Measurements from ENCODE around the gene MAD1L1.

MAD1L1 gene

GRCh38 chr7:1873421-1873820 lies 359.3 kb downstream of the MAD1L1 start:
- Histone ChIP-seq H3K27ac (ENCODE audit: low read length) (no peak overlapping the region), H3K36me3 (ENCODE audit: insufficient read depth, low read depth, low read length) (no peaks in the 10 kb centered on the region), H3K9ac (ENCODE audit: low read depth, low read length) (no peak overlapping the region), H3K4me1 (ENCODE audit: insufficient read depth, low read length) (peaks cover 3% of the 10 kb centered on the region; the same call in 1 of the 2 replicates), H3K9me3 (ENCODE audit: insufficient read depth, low read depth, low read length) (peaks cover 7% of the 10 kb centered on the region), H3K4me3 (ENCODE audit: low read length) (no peak overlapping the region), H3K27me3 (ENCODE audit: insufficient read depth, low read length) (no peaks in the 10 kb centered on the region)

GRCh38 chr7:1873070-1873405 lies 359.7 kb downstream of the MAD1L1 start:
- Histone ChIP-seq H3K4me1 (ENCODE audit: insufficient read depth, low read length) (peaks cover 3% of the 10 kb centered on the region; the same call in 1 of the 2 replicates), H3K27me3 (ENCODE audit: insufficient read depth, low read length) (no peaks in the 10 kb centered on the region), H3K9ac (ENCODE audit: low read depth, low read length) (no peak overlapping the region), H3K36me3 (ENCODE audit: insufficient read depth, low read depth, low read length) (no peaks in the 10 kb centered on the region), H3K9me3 (ENCODE audit: insufficient read depth, low read depth, low read length) (peaks cover 5% of the 10 kb centered on the region), H3K4me3 (ENCODE audit: low read length) (no peak overlapping the region), H3K27ac (ENCODE audit: low read length) (no peak overlapping the region)

- Histone ChIP-seq H3K4me1 (ENCODE audit: insufficient read depth, low read length) (peaks cover 3% of the 10 kb centered on the region; the same call in 1 of the 2 replicates), H3K27me3 (ENCODE audit: insufficient read depth, low read length) (no peaks in the 10 kb centered on the region), H3K4me3 (ENCODE audit: low read length) (no peak overlapping the region), H3K27ac (ENCODE audit: low read length) (no peak overlapping the region), H3K9me3 (ENCODE audit: insufficient read depth, low read depth, low read length) (no peaks in the 10 kb centered on the region), H3K36me3 (ENCODE audit: insufficient read depth, low read depth, low read length) (no peaks in the 10 kb centered on the region), H3K9ac (ENCODE audit: low read depth, low read length) (no peak overlapping the region)
These were observed 360.3 kb downstream of the MAD1L1 start for GRCh38 chr7:1872191-1873069.

- H3K4me3 ChIP-seq (ENCODE audit: low read length): no peak overlapping the region
- no peak overlapping the region for H3K27ac ChIP-seq (ENCODE audit: low read length)
- no peaks in the 10 kb centered on the region for H3K36me3 ChIP-seq (ENCODE audit: insufficient read depth, low read depth, low read length)
- no peaks in the 10 kb centered on the region for H3K9me3 ChIP-seq (ENCODE audit: insufficient read depth, low read depth, low read length)
- H3K4me1 ChIP-seq (ENCODE audit: insufficient read depth, low read length): no peaks in the 10 kb centered on the region; the same call in 1 of the 2 replicates
- no peaks in the 10 kb centered on the region for H3K27me3 ChIP-seq (ENCODE audit: insufficient read depth, low read length)
- H3K9ac ChIP-seq (ENCODE audit: low read depth, low read length): no peak overlapping the region
These were observed 363.2 kb downstream of the MAD1L1 start for GRCh38 chr7:1869452-1870130.

- H3K9me3 ChIP-seq (ENCODE audit: insufficient read depth, low read depth, low read length): no peaks in the 10 kb centered on the region
- no peak overlapping the region for H3K27ac ChIP-seq (ENCODE audit: low read length)
- no peaks in the 10 kb centered on the region for H3K36me3 ChIP-seq (ENCODE audit: insufficient read depth, low read depth, low read length)
These were observed 364.1 kb downstream of the MAD1L1 start for GRCh38 chr7:1868516-1869165.

GRCh38 chr7:1867370-1868260 lies 365.1 kb downstream of the MAD1L1 start:
- Histone ChIP-seq H3K27ac (ENCODE audit: low read length) (no peak overlapping the region), H3K9ac (ENCODE audit: low read depth, low read length) (no peak overlapping the region), H3K36me3 (ENCODE audit: insufficient read depth, low read depth, low read length) (no peaks in the 10 kb centered on the region), H3K27me3 (ENCODE audit: insufficient read depth, low read length) (no peaks in the 10 kb centered on the region), H3K4me1 (ENCODE audit: insufficient read depth, low read length) (peaks cover 7% of the 10 kb centered on the region; the same call in 1 of the 2 replicates), H3K9me3 (ENCODE audit: insufficient read depth, low read depth, low read length) (no peaks in the 10 kb centered on the region), H3K4me3 (ENCODE audit: low read length) (no peak overlapping the region)

More at GRCh38 chr7:1868516-1869165, 364.1 kb downstream of the MAD1L1 start:
- Histone ChIP-seq H3K9ac (ENCODE audit: low read depth, low read length) (no peak overlapping the region), H3K4me1 (ENCODE audit: insufficient read depth, low read length) (peaks cover 7% of the 10 kb centered on the region; the same call in 1 of the 2 replicates), H3K4me3 (ENCODE audit: low read length) (no peak overlapping the region), H3K27me3 (ENCODE audit: insufficient read depth, low read length) (no peaks in the 10 kb centered on the region)

- peaks cover 7% of the 10 kb centered on the region; the same call in 1 of the 2 replicates for H3K4me1 ChIP-seq (ENCODE audit: insufficient read depth, low read length)
- no peak overlapping the region for H3K9ac ChIP-seq (ENCODE audit: low read depth, low read length)
- H3K27me3 ChIP-seq (ENCODE audit: insufficient read depth, low read length): no peaks in the 10 kb centered on the region
- H3K27ac ChIP-seq (ENCODE audit: low read length): no peak overlapping the region
- no peaks in the 10 kb centered on the region for H3K9me3 ChIP-seq (ENCODE audit: insufficient read depth, low read depth, low read length)
- H3K4me3 ChIP-seq (ENCODE audit: low read length): no peak overlapping the region
- H3K36me3 ChIP-seq (ENCODE audit: insufficient read depth, low read depth, low read length): no peaks in the 10 kb centered on the region
These were observed 366.1 kb downstream of the MAD1L1 start for GRCh38 chr7:1866601-1867000.

- H3K9ac ChIP-seq (ENCODE audit: low read depth, low read length): no peak overlapping the region
- H3K36me3 ChIP-seq (ENCODE audit: insufficient read depth, low read depth, low read length): no peaks in the 10 kb centered on the region
- H3K4me1 ChIP-seq (ENCODE audit: insufficient read depth, low read length): peaks cover 7% of the 10 kb centered on the region; the same call in 1 of the 2 replicates
- H3K27ac ChIP-seq (ENCODE audit: low read length): no peak overlapping the region
- H3K9me3 ChIP-seq (ENCODE audit: insufficient read depth, low read depth, low read length): no peaks in the 10 kb centered on the region
- no peaks in the 10 kb centered on the region for H3K27me3 ChIP-seq (ENCODE audit: insufficient read depth, low read length)
- H3K4me3 ChIP-seq (ENCODE audit: low read length): no peak overlapping the region
These were observed 367.0 kb downstream of the MAD1L1 start for GRCh38 chr7:1865571-1866255.

GRCh38 chr7:1865000-1865555 lies 367.7 kb downstream of the MAD1L1 start:
- Histone ChIP-seq H3K36me3 (ENCODE audit: insufficient read depth, low read depth, low read length) (no peaks in the 10 kb centered on the region), H3K27me3 (ENCODE audit: insufficient read depth, low read length) (no peaks in the 10 kb centered on the region), H3K9me3 (ENCODE audit: insufficient read depth, low read depth, low read length) (no peaks in the 10 kb centered on the region)

GRCh38 chr7:1864161-1864940 lies 368.4 kb downstream of the MAD1L1 start:
- Histone ChIP-seq H3K4me1 (ENCODE audit: insufficient read depth, low read length) (peaks cover 7% of the 10 kb centered on the region; the same call in 1 of the 2 replicates), H3K27me3 (ENCODE audit: insufficient read depth, low read length) (no peaks in the 10 kb centered on the region), H3K9ac (ENCODE audit: low read depth, low read length) (no peak overlapping the region), H3K9me3 (ENCODE audit: insufficient read depth, low read depth, low read length) (no peaks in the 10 kb centered on the region), H3K4me3 (ENCODE audit: low read length) (no peak overlapping the region), H3K27ac (ENCODE audit: low read length) (no peak overlapping the region), H3K36me3 (ENCODE audit: insufficient read depth, low read depth, low read length) (no peaks in the 10 kb centered on the region)

More at GRCh38 chr7:1865000-1865555, 367.7 kb downstream of the MAD1L1 start:
- no peak overlapping the region for H3K4me3 ChIP-seq (ENCODE audit: low read length)
- no peak overlapping the region for H3K9ac ChIP-seq (ENCODE audit: low read depth, low read length)
- H3K4me1 ChIP-seq (ENCODE audit: insufficient read depth, low read length): peaks cover 7% of the 10 kb centered on the region; the same call in 1 of the 2 replicates
- H3K27ac ChIP-seq (ENCODE audit: low read length): no peak overlapping the region
